ENCODE data around the gene RAPGEF6.
A peak's percentile ranks its signal among the peaks of the same experiment; 100 is the strongest.

The RAPGEF6 gene

GRCh38 chr5:131482617-131483016 lies 152.4 kb downstream of the RAPGEF6 start:
- Histone ChIP-seq H2AK5ac (ENCODE audit: low read length) (no peak overlapping the region), H3K4me3 (ENCODE audit: low read depth, low read length) (no peak overlapping the region), H3K4ac (ENCODE audit: low read depth, low read length) (no peak overlapping the region), H2BK12ac (ENCODE audit: low read length) (no peak overlapping the region), H3K18ac (ENCODE audit: low read length) (no peak overlapping the region), H3K23ac (ENCODE audit: low read length) (no peak overlapping the region), H3K14ac (ENCODE audit: low read length) (no peak overlapping the region), H3K27me3 (ENCODE audit: insufficient read depth, low read length) (no peaks in the 10 kb centered on the region), H3K79me1 (ENCODE audit: low read length) (no peaks in the 10 kb centered on the region), H3K9me3 (ENCODE audit: insufficient read depth, low read depth, low read length) (no peaks in the 10 kb centered on the region), H2BK120ac (ENCODE audit: insufficient read depth, low read length, poor library complexity) (no peak overlapping the region), H3K4me1 (ENCODE audit: control insufficient read depth in 1 of 2, insufficient read depth in 2 of 2, low read length in 2 of 2) (no peaks in the 10 kb centered on the region), H3K9ac (ENCODE audit: low read length) (no peak overlapping the region), H3K36me3 (ENCODE audit: control insufficient read depth in 1 of 2, insufficient read depth in 2 of 2, low read length in 2 of 2) (peaks cover 0 to 2% of the 10 kb centered on the region in 2 experiments), H3K79me2 (ENCODE audit: control insufficient read depth, insufficient read depth, low read length, poor library complexity) (no peaks in the 10 kb centered on the region), H2BK5ac (ENCODE audit: low read depth, low read length, poor library complexity) (no peak overlapping the region), H4K8ac (ENCODE audit: low read depth, low read length) (no peak overlapping the region), H4K12ac (ENCODE audit: low read depth, low read length) (no peak overlapping the region), H4K91ac (ENCODE audit: low read depth, low read length) (no peak overlapping the region), H2AFZ (ENCODE audit: insufficient read depth, low read length, poor library complexity) (no peak overlapping the region), H3K27ac (ENCODE audit: low read depth, low read length) (no peak overlapping the region), H3K4me2 (ENCODE audit: low read length) (no peak overlapping the region)
- no peak for DNase-seq
- no CpG with 5 or more reads among the region's 2 CpGs for WGBS (ENCODE audit: extremely low coverage, insufficient coverage, insufficient read length)

GRCh38 chr5:131481569-131481968 lies 153.5 kb downstream of the RAPGEF6 start:
- H2BK120ac ChIP-seq (ENCODE audit: insufficient read depth, low read length, poor library complexity), result no peak overlapping the region
- peaks cover under 1% of the 10 kb centered on the region in 2 experiments for H3K36me3 ChIP-seq (ENCODE audit: control insufficient read depth in 1 of 2, insufficient read depth in 2 of 2, low read length in 2 of 2)
- no peak for DNase-seq
- no peak overlapping the region for H3K14ac ChIP-seq (ENCODE audit: low read length)
- H3K27me3 ChIP-seq (ENCODE audit: insufficient read depth, low read length), result no peaks in the 10 kb centered on the region
- no peaks in the 10 kb centered on the region for H3K79me2 ChIP-seq (ENCODE audit: control insufficient read depth, insufficient read depth, low read length, poor library complexity)
- H3K23ac ChIP-seq (ENCODE audit: low read length), result no peak overlapping the region
- H2BK12ac ChIP-seq (ENCODE audit: low read length), result no peak overlapping the region
- H3K79me1 ChIP-seq (ENCODE audit: low read length), result no peaks in the 10 kb centered on the region
- H3K4ac ChIP-seq (ENCODE audit: low read depth, low read length), result no peak overlapping the region
- H3K9ac ChIP-seq (ENCODE audit: low read length), result no peak overlapping the region
- no peak overlapping the region for H3K18ac ChIP-seq (ENCODE audit: low read length)
- H3K27ac ChIP-seq (ENCODE audit: low read depth, low read length), result no peak overlapping the region
- no peak overlapping the region for H2BK5ac ChIP-seq (ENCODE audit: low read depth, low read length, poor library complexity)
- no peak overlapping the region for H4K8ac ChIP-seq (ENCODE audit: low read depth, low read length)
- no peaks in the 10 kb centered on the region for H3K4me1 ChIP-seq (ENCODE audit: control insufficient read depth in 1 of 2, insufficient read depth in 2 of 2, low read length in 2 of 2)
- no peak overlapping the region for H2AK5ac ChIP-seq (ENCODE audit: low read length)
- WGBS (ENCODE audit: extremely low coverage, insufficient coverage, insufficient read length), result no CpG with 5 or more reads among the region's 1 CpG
- H2AFZ ChIP-seq (ENCODE audit: insufficient read depth, low read length, poor library complexity), result no peak overlapping the region
- no peak overlapping the region for H4K91ac ChIP-seq (ENCODE audit: low read depth, low read length)
- no peaks in the 10 kb centered on the region for H3K9me3 ChIP-seq (ENCODE audit: insufficient read depth, low read depth, low read length)
- H4K12ac ChIP-seq (ENCODE audit: low read depth, low read length), result no peak overlapping the region
- H3K4me3 ChIP-seq (ENCODE audit: low read depth, low read length), result no peak overlapping the region
- H3K4me2 ChIP-seq (ENCODE audit: low read length), result no peak overlapping the region

GRCh38 chr5:131475541-131475941 lies 159.5 kb downstream of the RAPGEF6 start:
- no peak overlapping the region for H4K8ac ChIP-seq (ENCODE audit: low read depth, low read length)
- H4K91ac ChIP-seq (ENCODE audit: low read depth, low read length), result no peak overlapping the region
- no peak overlapping the region for H2BK120ac ChIP-seq (ENCODE audit: insufficient read depth, low read length, poor library complexity)
- no peak overlapping the region for H3K4ac ChIP-seq (ENCODE audit: low read depth, low read length)
- H3K4me3 ChIP-seq (ENCODE audit: low read depth, low read length), result no peak overlapping the region
- peaks cover 2 to 3% of the 10 kb centered on the region in 2 experiments for H3K36me3 ChIP-seq (ENCODE audit: control insufficient read depth in 1 of 2, insufficient read depth in 2 of 2, low read length in 2 of 2)
- no peak overlapping the region for H2BK5ac ChIP-seq (ENCODE audit: low read depth, low read length, poor library complexity)
- H3K23ac ChIP-seq (ENCODE audit: low read length), result no peak overlapping the region
- H3K27ac ChIP-seq (ENCODE audit: low read depth, low read length), result no peak overlapping the region
- H3K9ac ChIP-seq (ENCODE audit: low read length), result no peak overlapping the region
- peak in 1 of 2 donors; percentile 43 for DNase-seq
- H3K14ac ChIP-seq (ENCODE audit: low read length), result no peak overlapping the region
- H3K79me2 ChIP-seq (ENCODE audit: control insufficient read depth, insufficient read depth, low read length, poor library complexity), result no peaks in the 10 kb centered on the region
- H3K4me1 ChIP-seq (ENCODE audit: control insufficient read depth in 1 of 2, insufficient read depth in 2 of 2, low read length in 2 of 2), result no peaks in the 10 kb centered on the region
- no peak overlapping the region for H2AFZ ChIP-seq (ENCODE audit: insufficient read depth, low read length, poor library complexity)
- no peak overlapping the region for H2AK5ac ChIP-seq (ENCODE audit: low read length)
- no peak overlapping the region for H3K18ac ChIP-seq (ENCODE audit: low read length)
- H3K4me2 ChIP-seq (ENCODE audit: low read length), result no peak overlapping the region
- no peaks in the 10 kb centered on the region for H3K79me1 ChIP-seq (ENCODE audit: low read length)
- H2BK12ac ChIP-seq (ENCODE audit: low read length), result no peak overlapping the region
- H3K9me3 ChIP-seq (ENCODE audit: insufficient read depth, low read depth, low read length), result no peaks in the 10 kb centered on the region
- no peak overlapping the region for H4K12ac ChIP-seq (ENCODE audit: low read depth, low read length)
- H3K27me3 ChIP-seq (ENCODE audit: insufficient read depth, low read length), result no peaks in the 10 kb centered on the region
- no CpG with 5 or more reads among the region's 1 CpG for WGBS (ENCODE audit: extremely low coverage, insufficient coverage, insufficient read length)

GRCh38 chr5:131473731-131474130 lies 161.3 kb downstream of the RAPGEF6 start:
- Histone ChIP-seq H3K27me3 (ENCODE audit: insufficient read depth, low read length) (no peaks in the 10 kb centered on the region), H3K4me2 (ENCODE audit: low read length) (no peak overlapping the region), H4K91ac (ENCODE audit: low read depth, low read length) (no peak overlapping the region), H3K9ac (ENCODE audit: low read length) (no peak overlapping the region), H2BK120ac (ENCODE audit: insufficient read depth, low read length, poor library complexity) (no peak overlapping the region), H4K8ac (ENCODE audit: low read depth, low read length) (no peak overlapping the region), H3K79me1 (ENCODE audit: low read length) (no peaks in the 10 kb centered on the region), H3K9me3 (ENCODE audit: insufficient read depth, low read depth, low read length) (no peaks in the 10 kb centered on the region), H2BK12ac (ENCODE audit: low read length) (no peak overlapping the region), H3K18ac (ENCODE audit: low read length) (no peak overlapping the region), H3K14ac (ENCODE audit: low read length) (no peak overlapping the region), H3K27ac (ENCODE audit: low read depth, low read length) (no peak overlapping the region), H2BK5ac (ENCODE audit: low read depth, low read length, poor library complexity) (no peak overlapping the region), H3K4me3 (ENCODE audit: low read depth, low read length) (no peak overlapping the region), H2AK5ac (ENCODE audit: low read length) (no peak overlapping the region), H2AFZ (ENCODE audit: insufficient read depth, low read length, poor library complexity) (no peak overlapping the region), H3K4ac (ENCODE audit: low read depth, low read length) (no peak overlapping the region), H3K23ac (ENCODE audit: low read length) (no peak overlapping the region), H4K12ac (ENCODE audit: low read depth, low read length) (no peak overlapping the region), H3K79me2 (ENCODE audit: control insufficient read depth, insufficient read depth, low read length, poor library complexity) (no peaks in the 10 kb centered on the region), H3K4me1 (ENCODE audit: control insufficient read depth in 1 of 2, insufficient read depth in 2 of 2, low read length in 2 of 2) (no peaks in the 10 kb centered on the region), H3K36me3 (ENCODE audit: control insufficient read depth in 1 of 2, insufficient read depth in 2 of 2, low read length in 2 of 2) (peaks cover 2 to 3% of the 10 kb centered on the region in 2 experiments)
- WGBS (ENCODE audit: extremely low coverage, insufficient coverage, insufficient read length), result no CpG with 5 or more reads among the region's 3 CpGs
- no peak for DNase-seq
